ENCODE data around the gene CCDC134. TPM values are rescaled to one million over a fixed set of nuclear protein-coding genes. Genes with fewer than 3 reads are reported as not detected.

Gene CCDC134
- polyA plus RNA-seq (2013, experiment 1 of 2) = 6.9 TPM
- polyA plus RNA-seq (2013, experiment 2 of 2) = 7.1 TPM

DNA sequence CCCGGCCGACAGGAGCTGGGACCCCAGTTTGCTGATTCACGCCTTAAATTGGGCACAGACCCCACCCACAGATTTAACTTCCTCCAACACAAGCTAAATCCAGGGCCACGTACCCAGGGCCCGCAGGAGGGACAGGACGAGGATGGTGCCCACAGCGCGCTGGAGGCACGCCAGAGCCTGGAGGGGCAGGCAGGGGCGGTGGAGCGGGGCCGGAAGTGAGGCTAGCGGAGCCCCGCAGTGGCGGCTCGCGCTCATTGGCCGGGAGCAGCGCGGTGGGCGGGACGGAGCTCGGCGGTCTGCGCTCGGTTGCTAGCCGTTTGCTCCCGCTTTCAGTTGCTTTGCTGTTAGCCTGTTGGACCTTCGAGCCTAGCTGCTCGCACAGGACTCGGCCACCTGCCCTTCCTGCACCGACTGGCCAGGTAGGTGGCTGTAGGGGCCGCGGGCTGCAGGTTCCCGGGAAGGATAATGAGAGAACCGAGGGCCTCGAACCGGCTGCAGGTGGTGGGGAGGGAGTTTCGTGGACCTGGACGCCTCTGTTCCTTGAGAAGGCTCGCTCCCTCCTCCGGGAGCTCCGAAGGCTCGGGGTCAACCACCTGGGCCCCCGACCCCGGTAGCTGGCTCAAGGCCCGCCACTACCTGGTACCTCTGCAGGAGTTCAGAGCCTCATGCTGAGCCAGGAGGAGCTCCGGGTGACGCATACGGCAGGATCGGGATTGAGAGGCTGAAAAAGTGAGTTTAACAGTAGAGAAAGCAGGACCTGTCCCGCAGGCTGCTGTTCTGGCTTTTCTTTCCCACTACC lies at the start of gene CCDC134:
TSS of gene CCDC134 (plus strand) at position 332 of the 799 bp plus-strand sequence. CDS start 8,212 bp downstream, outside the sequence.
- WGBS, 2 donors (ENCODE audit: extremely low coverage in 2 of 2, insufficient read length in 2 of 2, insufficient replicate concordance in 1 of 2) = no CpG with 5 or more reads among the region's 52 CpGs

DNA sequence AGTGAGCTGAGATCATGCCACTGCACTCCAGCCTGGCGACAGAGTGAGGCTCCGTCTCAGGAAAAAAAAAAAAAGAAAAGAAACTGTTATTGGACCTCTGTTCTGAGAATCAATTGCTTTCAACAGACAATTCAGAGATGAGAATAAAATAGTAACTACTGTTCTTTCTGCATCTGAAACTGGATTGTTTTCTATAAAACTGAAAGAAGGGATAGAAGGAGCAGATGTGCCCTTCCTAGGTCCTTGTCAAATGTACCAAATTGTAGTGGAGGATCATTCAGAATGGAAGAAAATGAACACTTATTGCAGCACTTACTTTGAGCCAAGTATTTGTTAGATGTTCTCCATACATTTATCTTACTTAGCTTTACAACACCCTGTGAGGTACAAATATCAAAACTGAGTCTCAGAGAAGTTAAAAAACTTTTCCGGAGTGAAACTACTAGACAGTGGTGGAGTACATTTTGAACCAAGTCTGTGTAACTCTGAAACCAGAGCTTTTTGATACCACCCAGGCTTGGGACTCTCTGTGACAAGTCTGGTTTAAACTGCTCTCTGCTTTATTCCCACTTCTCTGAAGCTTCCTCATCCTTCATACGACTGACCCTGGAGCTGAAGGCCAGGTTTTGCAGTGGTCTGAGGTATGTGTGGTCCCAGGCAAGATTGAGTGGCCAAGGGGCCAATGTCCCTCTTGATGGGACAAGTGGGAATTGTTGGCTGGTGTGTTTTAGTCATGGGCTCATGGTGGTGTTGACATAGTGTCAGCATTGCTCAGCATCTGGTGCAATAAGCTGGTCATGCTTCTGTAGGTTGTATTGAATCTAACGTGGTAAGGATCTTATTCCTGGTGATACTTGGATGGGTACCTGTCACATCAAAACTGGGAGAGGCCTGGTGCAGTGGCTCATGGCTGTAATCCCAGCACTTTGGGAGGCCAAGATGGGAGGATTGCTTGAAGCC lies 48.2 kb upstream of the CCDC134 start:
- Histone ChIP-seq H2BK15ac (ENCODE audit: low read length) (no peak overlapping the region), H3K27ac (replicated peaks; ENCODE audit: low read length) (no peak overlapping the region), H2BK120ac (ENCODE audit: low read depth, low read length) (no peak overlapping the region), H3K4ac (ENCODE audit: low read length) (no peak overlapping the region), H3K18ac (ENCODE audit: low read length) (no peak overlapping the region), H2BK5ac (ENCODE audit: low read length) (no peak overlapping the region), H4K8ac (ENCODE audit: low read depth, low read length) (no peak overlapping the region), H3K9ac (ENCODE audit: low read depth, low read length, poor library complexity) (no peak overlapping the region), H4K91ac (ENCODE audit: low read depth, low read length, poor library complexity) (no peak overlapping the region), H3K4me2 (ENCODE audit: insufficient read depth, low read length, poor library complexity, severe bottlenecking) (no peak overlapping the region), H3K4me3 (ENCODE audit: low read length in 2 of 2) (no peak overlapping the region), H3K23ac (ENCODE audit: low read depth, low read length, poor library complexity) (no peak overlapping the region), H2AK5ac (ENCODE audit: low read depth, low read length) (no peak overlapping the region), H2BK12ac (ENCODE audit: low read length) (no peak overlapping the region), H3K36me3 (replicated peaks in 1 of 2; ENCODE audit: control insufficient read depth in 2 of 2, insufficient read depth in 2 of 2, low read length in 2 of 2) (no peaks in the 10 kb centered on the region), H3K14ac (ENCODE audit: low read length) (no peak overlapping the region), H3K27me3 (ENCODE audit: control insufficient read depth in 3 of 3, insufficient read depth in 3 of 3, low read depth in 1 of 3, low read length in 3 of 3) (peaks cover 0 to 27% (median 0%) of the 10 kb centered on the region in 3 experiments), H3K4me1 (ENCODE audit: control insufficient read depth in 2 of 2, insufficient read depth in 1 of 2, low read depth in 1 of 2, low read length in 2 of 2) (peaks cover 0 to 4% of the 10 kb centered on the region in 2 donors), H3K9me3 (replicated peaks in 1 of 2; ENCODE audit: control insufficient read depth in 2 of 2, insufficient read depth in 1 of 2, low read depth in 1 of 2, low read length in 2 of 2) (no peaks in the 10 kb centered on the region), H2AFZ (ENCODE audit: low read length) (no peak overlapping the region), H3K79me1 (ENCODE audit: low read depth, low read length) (no peaks in the 10 kb centered on the region)
- whole genome bisulfite sequencing, 2 donors (ENCODE audit: extremely low coverage in 2 of 2, insufficient read length in 2 of 2, insufficient replicate concordance in 1 of 2) = no CpG with 5 or more reads among the region's 5 CpGs
- DNase-seq (ENCODE audit: low spot score) = no peak

More for the DNA sequence above, at the start of gene CCDC134:
- peak within 1 kb of the TSS; percentile 1 for H3K4ac ChIP-seq (ENCODE audit: low read length)
- peak within 1 kb of the TSS; percentile 16 for H2BK120ac ChIP-seq (ENCODE audit: low read depth, low read length)
- peak within 1 kb of the TSS; percentile 96 for H4K8ac ChIP-seq (ENCODE audit: low read depth, low read length)
- peaks cover 8 to 9% of the 10 kb centered on the region in 2 donors for H3K4me1 ChIP-seq (ENCODE audit: control insufficient read depth in 2 of 2, insufficient read depth in 1 of 2, low read depth in 1 of 2, low read length in 2 of 2)
- H2BK12ac ChIP-seq (ENCODE audit: low read length) = peak within 1 kb of the TSS; percentile 92
- H3K27ac ChIP-seq (replicated peaks; ENCODE audit: low read length) = peak within 1 kb of the TSS; percentile 77
- peak within 1 kb of the TSS; percentile 87 for H3K9ac ChIP-seq (ENCODE audit: low read depth, low read length, poor library complexity)
- peak within 1 kb of the TSS; percentile 92 for H2BK5ac ChIP-seq (ENCODE audit: low read length)
- H3K14ac ChIP-seq (ENCODE audit: low read length) = peak within 1 kb of the TSS; percentile 39
- H2AFZ ChIP-seq (ENCODE audit: low read length) = peak within 1 kb of the TSS; percentile 93
- H3K4me2 ChIP-seq (ENCODE audit: insufficient read depth, low read length, poor library complexity, severe bottlenecking) = peak within 1 kb of the TSS; percentile 65
- H2BK15ac ChIP-seq (ENCODE audit: low read length) = peak within 1 kb of the TSS; percentile 11
- H3K9me3 ChIP-seq (replicated peaks in 1 of 2; ENCODE audit: control insufficient read depth in 2 of 2, insufficient read depth in 1 of 2, low read depth in 1 of 2, low read length in 2 of 2) = peaks cover 0 to under 1% of the 10 kb centered on the region in 2 donors
- no peak within 1 kb of the TSS for H4K91ac ChIP-seq (ENCODE audit: low read depth, low read length, poor library complexity)
- no peaks in the 10 kb centered on the region for H3K27me3 ChIP-seq (ENCODE audit: control insufficient read depth in 3 of 3, insufficient read depth in 3 of 3, low read depth in 1 of 3, low read length in 3 of 3)
- peaks cover 3% of the 10 kb centered on the region for H3K79me1 ChIP-seq (ENCODE audit: low read depth, low read length)
- H3K23ac ChIP-seq (ENCODE audit: low read depth, low read length, poor library complexity) = peak within 1 kb of the TSS; percentile 99
- no peaks in the 10 kb centered on the region for H3K36me3 ChIP-seq (replicated peaks in 1 of 2; ENCODE audit: control insufficient read depth in 2 of 2, insufficient read depth in 2 of 2, low read length in 2 of 2)
- peak within 1 kb of the TSS; percentile 95 for H2AK5ac ChIP-seq (ENCODE audit: low read depth, low read length)
- peak within 1 kb of the TSS; percentile 94 for H3K18ac ChIP-seq (ENCODE audit: low read length)
- peak within 1 kb of the TSS; percentile 67 to 92 for H3K4me3 ChIP-seq (ENCODE audit: low read length in 2 of 2)
- peak; percentile 79 for DNase-seq (ENCODE audit: low spot score)

DNA sequence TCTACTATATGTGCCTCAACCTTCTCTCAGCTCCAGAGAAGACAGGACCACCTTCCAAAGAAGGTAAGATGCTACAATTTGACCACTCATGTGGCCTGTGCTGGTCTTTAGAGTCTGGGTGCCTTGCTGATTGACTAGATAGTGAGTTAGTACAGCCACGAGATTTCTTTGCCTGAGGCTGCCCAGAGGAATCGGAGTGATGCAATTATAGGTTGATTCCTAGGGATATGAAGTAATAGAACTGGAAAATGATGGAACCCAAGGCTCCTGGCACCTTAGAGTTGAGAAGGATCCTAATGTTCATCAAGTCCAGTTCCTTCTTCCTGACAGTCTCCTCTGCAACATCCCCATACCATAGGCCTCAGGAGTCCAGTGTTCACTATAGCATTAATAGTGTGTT lies 46.5 kb upstream of the CCDC134 start:
- H3K4me3 ChIP-seq (ENCODE audit: low read length in 2 of 2) = no peak overlapping the region
- H3K23ac ChIP-seq (ENCODE audit: low read depth, low read length, poor library complexity) = no peak overlapping the region
- H3K4me1 ChIP-seq (ENCODE audit: control insufficient read depth in 2 of 2, insufficient read depth in 1 of 2, low read depth in 1 of 2, low read length in 2 of 2) = peaks cover 0 to 4% of the 10 kb centered on the region in 2 donors
- no peaks in the 10 kb centered on the region for H3K36me3 ChIP-seq (replicated peaks in 1 of 2; ENCODE audit: control insufficient read depth in 2 of 2, insufficient read depth in 2 of 2, low read length in 2 of 2)
- H2BK120ac ChIP-seq (ENCODE audit: low read depth, low read length) = no peak overlapping the region
- H3K9ac ChIP-seq (ENCODE audit: low read depth, low read length, poor library complexity) = no peak overlapping the region
- no peak overlapping the region for H2BK12ac ChIP-seq (ENCODE audit: low read length)
- H3K27me3 ChIP-seq (ENCODE audit: control insufficient read depth in 3 of 3, insufficient read depth in 3 of 3, low read depth in 1 of 3, low read length in 3 of 3) = peaks cover 0 to 27% (median 0%) of the 10 kb centered on the region in 3 experiments
- no peak overlapping the region for H3K4ac ChIP-seq (ENCODE audit: low read length)
- no peak overlapping the region for H2BK15ac ChIP-seq (ENCODE audit: low read length)
- H2AK5ac ChIP-seq (ENCODE audit: low read depth, low read length) = no peak overlapping the region
- H4K8ac ChIP-seq (ENCODE audit: low read depth, low read length) = no peak overlapping the region
- H2AFZ ChIP-seq (ENCODE audit: low read length) = no peak overlapping the region
- no peaks in the 10 kb centered on the region for H3K79me1 ChIP-seq (ENCODE audit: low read depth, low read length)
- whole genome bisulfite sequencing, 2 donors (ENCODE audit: extremely low coverage in 2 of 2, insufficient read length in 2 of 2, insufficient replicate concordance in 1 of 2) = no CpG with 5 or more reads among the region's 2 CpGs
- no peaks in the 10 kb centered on the region for H3K9me3 ChIP-seq (replicated peaks in 1 of 2; ENCODE audit: control insufficient read depth in 2 of 2, insufficient read depth in 1 of 2, low read depth in 1 of 2, low read length in 2 of 2)
- no peak overlapping the region for H3K14ac ChIP-seq (ENCODE audit: low read length)
- no peak overlapping the region for H3K18ac ChIP-seq (ENCODE audit: low read length)
- no peak overlapping the region for H2BK5ac ChIP-seq (ENCODE audit: low read length)
- H3K4me2 ChIP-seq (ENCODE audit: insufficient read depth, low read length, poor library complexity, severe bottlenecking) = no peak overlapping the region
- H4K91ac ChIP-seq (ENCODE audit: low read depth, low read length, poor library complexity) = no peak overlapping the region
- no peak overlapping the region for H3K27ac ChIP-seq (replicated peaks; ENCODE audit: low read length)
- no peak for DNase-seq (ENCODE audit: low spot score)
